H9 (cell line): Measurements from ENCODE around the gene CACNA2D3. TPM values are rescaled to one million over a fixed set of nuclear protein-coding genes. Genes with fewer than 3 reads are reported as not detected.

Source experiments
- DNase-seq: peaks from one replicate; pipeline ENCODE4 v3.0.0-alpha.2; 2017
- H2AFZ ChIP-seq: one replicate; pipeline ENCODE4 v1.6.1; 2013; ENCODE audit warnings: mild to moderate bottlenecking, low read length, control low read depth, moderate library complexity
- H2AK5ac ChIP-seq: 2 replicates; pipeline ENCODE4 v1.6.1; 2013; ENCODE audit warnings: low read length, control low read depth, mixed read lengths; ENCODE audit not compliant: insufficient read length
- H2BK120ac ChIP-seq: one replicate; pipeline ENCODE4 v1.6.1; 2013; ENCODE audit warnings: low read depth, mild to moderate bottlenecking, low read length, control low read depth, inconsistent platforms; ENCODE audit not compliant: poor library complexity, severe bottlenecking
- H2BK12ac ChIP-seq: 2 replicates; pipeline ENCODE4 v1.6.1; 2013; ENCODE audit warnings: low read length, control low read depth, mixed read lengths, low read depth; ENCODE audit not compliant: insufficient read length
- H2BK15ac ChIP-seq: 2 replicates; pipeline ENCODE4 v1.6.1; 2013; ENCODE audit warnings: low read depth, low read length, control low read depth
- H2BK20ac ChIP-seq: one replicate; pipeline ENCODE4 v1.6.1; 2013; ENCODE audit warnings: low read depth, mild to moderate bottlenecking, low read length, control low read depth, inconsistent platforms; ENCODE audit not compliant: poor library complexity, severe bottlenecking
- H2BK5ac ChIP-seq: 2 replicates; pipeline ENCODE4 v1.6.1; 2013; ENCODE audit warnings: low read length, control low read depth, mixed read lengths; ENCODE audit not compliant: insufficient read length
- H3K14ac ChIP-seq: 2 replicates; pipeline ENCODE4 v1.6.1; 2013; ENCODE audit warnings: low read length, control low read depth; ENCODE audit not compliant: insufficient read depth
- H3K18ac ChIP-seq: 2 replicates; pipeline ENCODE4 v1.6.1; 2013; ENCODE audit warnings: low read depth, mild to moderate bottlenecking, mixed read lengths, low read length, control low read depth; ENCODE audit not compliant: insufficient read length
- H3K23ac ChIP-seq: 2 replicates; pipeline ENCODE4 v1.6.1; 2013; ENCODE audit warnings: low read length, control low read depth, mixed read lengths, low read depth; ENCODE audit not compliant: insufficient read length
- H3K23me2 ChIP-seq: 2 replicates; pipeline ENCODE4 v1.6.1; 2013; ENCODE audit warnings: low read depth, mild to moderate bottlenecking, mixed read lengths, low read length, control low read depth; ENCODE audit not compliant: insufficient read length, poor library complexity, severe bottlenecking
- H3K27ac ChIP-seq: 2 replicates; pipeline ENCODE4 v1.5.1; 2013; ENCODE audit warnings: low read length, control low read depth, mixed read lengths, low read depth; ENCODE audit not compliant: insufficient read length
- H3K27me3 ChIP-seq: 2 replicates; pipeline ENCODE4 v1.6.1; 2013; ENCODE audit warnings: low read length, control low read depth, inconsistent platforms; ENCODE audit not compliant: insufficient read depth
- H3K4ac ChIP-seq: 2 replicates; pipeline ENCODE4 v1.6.1; 2013; ENCODE audit warnings: low read depth, mild to moderate bottlenecking, control low read depth, inconsistent platforms, low read length, moderate library complexity
- H3K4me1 ChIP-seq: 2 replicates; pipeline ENCODE4 v1.6.1; 2013; ENCODE audit warnings: low read length, control low read depth, inconsistent platforms; ENCODE audit not compliant: insufficient read depth
- H3K4me2 ChIP-seq: 2 replicates; pipeline ENCODE4 v1.6.1; 2013; ENCODE audit warnings: low read length, control low read depth, mixed read lengths; ENCODE audit not compliant: insufficient read length, insufficient read depth
- H3K56ac ChIP-seq: 2 replicates; pipeline ENCODE4 v1.6.1; 2013; ENCODE audit warnings: low read depth, mild to moderate bottlenecking, mixed read lengths, low read length, control low read depth; ENCODE audit not compliant: insufficient read length
- H3K79me1 ChIP-seq: 2 replicates; pipeline ENCODE4 v1.6.1; 2013; ENCODE audit warnings: low read depth, mild to moderate bottlenecking, moderate library complexity, low read length, control low read depth, inconsistent platforms; ENCODE audit not compliant: insufficient read depth, poor library complexity, severe bottlenecking
- H3K79me2 ChIP-seq: 2 replicates; pipeline ENCODE4 v1.6.1; 2013; ENCODE audit warnings: low read length, control low read depth, inconsistent platforms; ENCODE audit not compliant: insufficient read depth
- H3K9ac ChIP-seq: 2 replicates; pipeline ENCODE4 v1.6.1; 2013; ENCODE audit warnings: low read length, control low read depth, mixed read lengths; ENCODE audit not compliant: insufficient read length; ENCODE audit errors: extremely low read depth
- H3K9me3 ChIP-seq: one replicate; pipeline ENCODE4 v1.6.1; 2013; ENCODE audit warnings: low read depth, low read length, inconsistent platforms; ENCODE audit not compliant: control insufficient read depth
- H3T11ph ChIP-seq: one replicate; pipeline ENCODE4 v1.6.1; 2013; ENCODE audit warnings: mild to moderate bottlenecking, low read length, control low read depth, inconsistent platforms
- H4K20me1 ChIP-seq: one replicate; pipeline ENCODE4 v1.6.1; 2013; ENCODE audit not compliant: control insufficient read depth, insufficient read length, insufficient read depth
- H4K5ac ChIP-seq: 2 replicates; pipeline ENCODE4 v1.6.1; 2013; ENCODE audit warnings: low read depth, mild to moderate bottlenecking, mixed read lengths, low read length, control low read depth; ENCODE audit not compliant: insufficient read length
- H4K8ac ChIP-seq: replicated peaks from 2 replicates; pipeline ENCODE4 v1.6.1; 2013; ENCODE audit warnings: low read length, control low read depth, mixed read lengths, low read depth; ENCODE audit not compliant: insufficient read length
- H4K91ac ChIP-seq: 2 replicates; pipeline ENCODE4 v1.6.1; 2013; ENCODE audit warnings: low read depth, mild to moderate bottlenecking, moderate library complexity, mixed read lengths, low read length, control low read depth; ENCODE audit not compliant: insufficient read length
- H3K27ac Mint-ChIP-seq, 3 experiments: 2 replicates in 2 of 3; 3 replicates in 1 of 3; pipeline ENCODE4 v1.8.0; 2020 to 2021; ENCODE audit warnings: mixed read lengths in 3 of 3, mild to moderate bottlenecking in 1 of 3, moderate library complexity in 1 of 3
- H3K27me3 Mint-ChIP-seq: 2 replicates; pipeline ENCODE4 v1.8.0; 2021; ENCODE audit warnings: low read depth, mild to moderate bottlenecking, moderate library complexity, mixed read lengths
- H3K36me3 Mint-ChIP-seq, 3 experiments: 2 replicates in 2 of 3; 3 replicates in 1 of 3; pipeline ENCODE4 v1.8.0; 2020 to 2021; ENCODE audit warnings: low read depth in 3 of 3, mixed read lengths in 3 of 3; ENCODE audit not compliant: insufficient read depth in 1 of 3
- H3K4me1 Mint-ChIP-seq, 2 experiments: 2 replicates each; pipeline ENCODE4 v1.8.0; 2020; ENCODE audit warnings: mixed read lengths in 2 of 2
- H3K4me3 Mint-ChIP-seq, 2 experiments: 2 replicates in 1 of 2; 3 replicates in 1 of 2; pipeline ENCODE4 v1.8.0; 2020 to 2021; ENCODE audit warnings: mild to moderate bottlenecking in 2 of 2, mixed read lengths in 2 of 2, moderate library complexity in 1 of 2
- H3K9me3 Mint-ChIP-seq, 2 experiments: 2 replicates in 1 of 2; 3 replicates in 1 of 2; pipeline ENCODE4 v1.8.0; 2020; ENCODE audit warnings: mild to moderate bottlenecking in 2 of 2, mixed read lengths in 2 of 2, moderate library complexity in 1 of 2
- CTCF ChIP-seq: fragments of 200-600 bp; sonication (generic); conservative IDR thresholded peaks from 3 replicates; pipeline ENCODE4 v1.8.0; 2021; ENCODE audit warnings: antibody characterized with exemption, mild to moderate bottlenecking
- WGBS: extraction: QIAGEN DNeasy Blood & Tissue Kit; methylation state at CpG from one replicate; pipeline ENCODE4 v1.1.7; 2013; ENCODE audit warnings: missing lambda C conversion rate, low lambda C conversion rate, mixed read lengths; ENCODE audit not compliant: insufficient read length; ENCODE audit errors: extremely low coverage; 5-methylcytosine and 5-hydroxymethylcytosine counted together
- total RNA-seq: library from RNA; stranded (reverse); gene quantifications from 2 replicates; pipeline ENCODE4 v1.2.1, GENCODE V29; 2021

The CACNA2D3 gene
- total RNA-seq, 1 experiment from 2014 or later = 3.2 TPM

GRCh38 chr3:54950391-54951003, 828.1 kb downstream of the CACNA2D3 start:
- H3K18ac ChIP-seq = no peak overlapping the region
- H4K91ac ChIP-seq = no peak overlapping the region
- H3K79me1 ChIP-seq = no peaks in the 10 kb centered on the region
- no peaks in the 10 kb centered on the region for H3K79me2 ChIP-seq
- H3K27ac ChIP-seq = no peak overlapping the region
- WGBS = no CpG with 5 or more reads among the region's 7 CpGs
- H3K56ac ChIP-seq = no peak overlapping the region
- H2AFZ ChIP-seq = no peak overlapping the region
- Mint-ChIP-seq H3K27ac (no peak overlapping the region; a peak in 2 of 7 replicates), H3K27me3 (no peaks in the 10 kb centered on the region), H3K4me1 (peaks cover 23 to 25% of the 10 kb centered on the region in 2 experiments), H3K36me3 (no peaks in the 10 kb centered on the region), H3K9me3 (no peaks in the 10 kb centered on the region), H3K4me3 (no peak overlapping the region)
- H4K8ac ChIP-seq = no peak overlapping the region
- H3K9me3 ChIP-seq = no peaks in the 10 kb centered on the region
- no peak overlapping the region for H4K5ac ChIP-seq
- no peak for TF ChIP-seq CTCF
- no peak overlapping the region for H3K14ac ChIP-seq
- no peak overlapping the region for H3T11ph ChIP-seq
- H3K23ac ChIP-seq = no peak overlapping the region
- peaks cover 6% of the 10 kb centered on the region for H3K4me1 ChIP-seq
- no peak overlapping the region for H2AK5ac ChIP-seq
- no peaks in the 10 kb centered on the region for H3K27me3 ChIP-seq
- H3K23me2 ChIP-seq = no peaks in the 10 kb centered on the region
- no peak overlapping the region for H2BK5ac ChIP-seq
- no peak overlapping the region for H3K4me2 ChIP-seq
- no peak overlapping the region for H2BK15ac ChIP-seq
- H2BK12ac ChIP-seq = no peak overlapping the region
- H3K4ac ChIP-seq = no peak overlapping the region
- no peaks in the 10 kb centered on the region for H4K20me1 ChIP-seq
- H3K9ac ChIP-seq = no peak overlapping the region
- no peak overlapping the region for H2BK120ac ChIP-seq
- H2BK20ac ChIP-seq = no peak overlapping the region
- DNase-seq = no peak
